C4-2B (cell line): ENCODE measurements around the gene BACH1.

Experiments used
- ZFX ChIP-seq: fragments of 450-650 bp; IDR thresholded peaks from 2 replicates; pipeline ENCODE4 v1.6.1; 2017
- TF ChIP-seq, protein P1 (sequence below): fragments of 450-650 bp; conservative IDR thresholded peaks from 2 replicates; pipeline ENCODE4 v1.5.1; 2017; ENCODE audit warnings: mild to moderate bottlenecking

DNA sequence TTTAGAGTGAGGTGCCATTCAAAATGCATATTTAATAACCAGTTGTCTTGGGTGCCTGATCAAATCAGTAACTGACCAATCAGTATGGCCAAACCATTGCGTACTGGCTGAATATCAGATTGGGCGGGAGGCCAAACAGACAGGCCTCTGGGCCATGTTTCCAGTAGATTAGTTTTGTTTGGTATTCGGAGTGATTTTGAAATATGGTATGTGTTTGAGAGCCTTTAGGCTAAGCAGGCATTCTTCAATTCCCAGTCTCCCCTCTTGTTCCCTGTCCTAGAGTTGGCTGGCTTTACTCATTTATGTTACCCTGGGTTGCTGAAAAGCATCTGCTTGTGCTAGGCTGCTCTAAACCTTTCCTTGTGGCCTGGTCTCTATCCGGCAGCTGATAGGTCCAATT, 80.1 kb downstream of the BACH1 start:
- TF ChIP-seq, protein P1, sequence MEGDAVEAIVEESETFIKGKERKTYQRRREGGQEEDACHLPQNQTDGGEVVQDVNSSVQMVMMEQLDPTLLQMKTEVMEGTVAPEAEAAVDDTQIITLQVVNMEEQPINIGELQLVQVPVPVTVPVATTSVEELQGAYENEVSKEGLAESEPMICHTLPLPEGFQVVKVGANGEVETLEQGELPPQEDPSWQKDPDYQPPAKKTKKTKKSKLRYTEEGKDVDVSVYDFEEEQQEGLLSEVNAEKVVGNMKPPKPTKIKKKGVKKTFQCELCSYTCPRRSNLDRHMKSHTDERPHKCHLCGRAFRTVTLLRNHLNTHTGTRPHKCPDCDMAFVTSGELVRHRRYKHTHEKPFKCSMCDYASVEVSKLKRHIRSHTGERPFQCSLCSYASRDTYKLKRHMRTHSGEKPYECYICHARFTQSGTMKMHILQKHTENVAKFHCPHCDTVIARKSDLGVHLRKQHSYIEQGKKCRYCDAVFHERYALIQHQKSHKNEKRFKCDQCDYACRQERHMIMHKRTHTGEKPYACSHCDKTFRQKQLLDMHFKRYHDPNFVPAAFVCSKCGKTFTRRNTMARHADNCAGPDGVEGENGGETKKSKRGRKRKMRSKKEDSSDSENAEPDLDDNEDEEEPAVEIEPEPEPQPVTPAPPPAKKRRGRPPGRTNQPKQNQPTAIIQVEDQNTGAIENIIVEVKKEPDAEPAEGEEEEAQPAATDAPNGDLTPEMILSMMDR, result no peak
- no peak for TF ChIP-seq ZFX
